K562 (cell line): Measurements from ENCODE around the gene MBD5. TPM values are rescaled to one million over a fixed set of nuclear protein-coding genes. Genes with fewer than 3 reads are reported as not detected.

Source experiments
- ATAC-seq: fragments of 200-7000 bp; cut with Tn5 transposase; 3 replicates; pipeline ENCODE4 v1.9.1; 2020; ENCODE audit warnings: moderate library complexity
- BruUV-seq: library from RNA; stranded (reverse); fragments of 400-500 nt; replicated peaks from 2 replicates; lab custom pipeline; 2021; lab: Mats Ljungman, UMichigan
- CTCF ChIA-PET: fragments of 300-600 bp; formaldehyde crosslinking; extraction: SDS; loops from one replicate; lab custom pipeline; 2021; ENCODE audit warnings: low intra/inter-chr PET ratio; lab: Yijun Ruan, JAX
- POLR2A ChIA-PET: fragments of 300-600, 350-650 bp; sonication (Branson Sonifier 250); formaldehyde crosslinking; extraction: SDS; loops from one replicate; lab custom pipeline; 2021; ENCODE audit warnings: antibody characterized with exemption, inconsistent platforms; lab: Yijun Ruan, JAX
- DNase-seq, 4 experiments: peaks; one replicate each; pipeline versions ENCODE4 v3.0.0 to v3.0.0-alpha.2; 2011 to 2018; ENCODE audit warnings: low spot score in 3 of 4, mixed read lengths in 3 of 4; ENCODE audit errors: extremely low read depth in 1 of 4
- FAIRE-seq: peaks from 2 replicates; lab custom pipeline; 2011; peaks lifted over from hg19 to GRCh38; lab: Jason Lieb, UNC
- H2AFZ ChIP-seq: 2 replicates; pipeline ENCODE4 v1.6.0; 2011; ENCODE audit warnings: low read depth, low read length, control low read depth, inconsistent platforms
- H3K27ac ChIP-seq: fragments of 200-600 bp; 3 replicates; pipeline ENCODE4 v1.8.0; 2011; ENCODE audit warnings: low read depth, mild to moderate bottlenecking, control low read depth, inconsistent platforms, low read length, moderate library complexity, mixed read lengths; ENCODE audit errors: extremely low read depth
- H3K27me3 ChIP-seq, 2 experiments: fragments of 300-600 bp in 1 of 2; 2 replicates in 1 of 2; 3 replicates in 1 of 2; pipeline versions ENCODE4 v1.6.0 to v1.8.0; 2011; ENCODE audit warnings: inconsistent platforms in 2 of 2, low read length in 2 of 2, mild to moderate bottlenecking in 1 of 2, mixed read lengths in 1 of 2, moderate library complexity in 1 of 2; ENCODE audit not compliant: control insufficient read depth in 2 of 2, insufficient read depth in 2 of 2
- H3K36me3 ChIP-seq: fragments of 300-600 bp; 3 replicates; pipeline ENCODE4 v1.8.0; 2011; ENCODE audit warnings: mild to moderate bottlenecking, low read length, inconsistent platforms; ENCODE audit not compliant: control insufficient read depth, insufficient read depth
- H3K4me1 ChIP-seq, 2 experiments: fragments of 200-600 bp in 1 of 2; replicated peaks in 1 of 2; 2 replicates in 1 of 2; 3 replicates in 1 of 2; pipeline versions ENCODE4 v1.5.1 to v1.8.0; 2011; ENCODE audit warnings: inconsistent platforms in 2 of 2, low read length in 2 of 2, mild to moderate bottlenecking in 1 of 2, mixed read lengths in 1 of 2, moderate library complexity in 1 of 2; ENCODE audit not compliant: control insufficient read depth in 2 of 2, insufficient read depth in 2 of 2
- H3K4me2 ChIP-seq: 2 replicates; pipeline ENCODE4 v1.6.1; 2011; ENCODE audit warnings: low read length, control low read depth, inconsistent platforms, mixed read lengths; ENCODE audit not compliant: insufficient read depth
- H3K4me3 ChIP-seq: fragments of 200-600 bp; sonication (generic), shearing (Covaris generic); 2 replicates; pipeline ENCODE4 v1.5.1; 2016; ENCODE audit warnings: control low read depth, inconsistent platforms
- H3K79me2 ChIP-seq: fragments of 200-600 bp; 3 replicates; pipeline ENCODE4 v1.8.0; 2011; ENCODE audit warnings: low read length, inconsistent platforms; ENCODE audit not compliant: control insufficient read depth, insufficient read depth
- H3K9ac ChIP-seq, 2 experiments: 2 replicates each; pipeline versions ENCODE4 v1.6.0 to v1.6.1; 2011; ENCODE audit warnings: low read depth in 2 of 2, low read length in 2 of 2, control low read depth in 1 of 2, inconsistent platforms in 1 of 2, mild to moderate bottlenecking in 1 of 2, mixed read lengths in 1 of 2; ENCODE audit not compliant: insufficient read depth in 1 of 2
- H3K9me1 ChIP-seq: one replicate; pipeline ENCODE4 v1.6.0; 2011; ENCODE audit warnings: inconsistent platforms, mild to moderate bottlenecking, low read length, moderate library complexity; ENCODE audit not compliant: control insufficient read depth, insufficient read depth
- H3K9me3 ChIP-seq: replicated peaks from 2 replicates; pipeline ENCODE4 v1.5.1; 2011; ENCODE audit warnings: low read depth, low read length, inconsistent platforms; ENCODE audit not compliant: control insufficient read depth, insufficient read depth
- H4K20me1 ChIP-seq: replicated peaks from 2 replicates; pipeline ENCODE4 v1.6.1; 2011; ENCODE audit warnings: low read length, inconsistent platforms, mixed read lengths; ENCODE audit not compliant: control insufficient read depth, insufficient read depth
- ADNP ChIP-seq: fragments of 200-800 bp; sonication (Bioruptor generic); IDR thresholded peaks from 2 replicates; pipeline ENCODE4 v1.6.1; 2016; ENCODE audit warnings: missing genetic modification characterization, missing compliant biosample characterization
- CCAR2 ChIP-seq: fragments of 200-400 bp; formaldehyde crosslinking; IDR thresholded peaks from 2 replicates; pipeline ENCODE4 v1.6.1; 2017; ENCODE audit warnings: mild to moderate bottlenecking, low read depth, low read length
- CTBP1 ChIP-seq: fragments of 450-650 bp; IDR thresholded peaks from 2 replicates; pipeline ENCODE4 v1.6.1; 2016; ENCODE audit warnings: borderline replicate concordance
- HEY1 ChIP-seq: fragments of 250-450 bp; sonication (Bioruptor Pico); IDR thresholded peaks from 2 replicates; pipeline ENCODE4 v1.5.0; 2020; ENCODE audit warnings: mild to moderate bottlenecking, moderate library complexity, borderline replicate concordance
- HLTF ChIP-seq: fragments of 450-650 bp; IDR thresholded peaks from 2 replicates; pipeline ENCODE4 v1.6.1; 2016
- MEF2D ChIP-seq: conservative IDR thresholded peaks from 2 replicates; pipeline ENCODE4 v1.6.1; 2016; ENCODE audit warnings: low read depth, missing genetic modification characterization, missing compliant biosample characterization
- MEIS2 ChIP-seq: fragments of 450-650 bp; IDR thresholded peaks from 2 replicates; pipeline ENCODE4 v1.6.1; 2014; ENCODE audit warnings: mild to moderate bottlenecking; ENCODE audit not compliant: partially characterized antibody
- PCBP1 ChIP-seq: fragments of 200-400 bp; formaldehyde crosslinking; IDR thresholded peaks from 2 replicates; pipeline ENCODE4 v1.6.1; 2018; ENCODE audit warnings: mild to moderate bottlenecking, low read depth, low read length; ENCODE audit not compliant: poor library complexity, severe bottlenecking
- PREB ChIP-seq: sonication (generic); formaldehyde crosslinking; IDR thresholded peaks from 2 replicates; pipeline ENCODE4 v1.8.1; 2023; ENCODE audit warnings: mild to moderate bottlenecking, missing genetic modification reagents
- SAFB ChIP-seq: fragments of 200-400 bp; formaldehyde crosslinking; IDR thresholded peaks from 2 replicates; pipeline ENCODE4 v1.6.1; 2017; ENCODE audit warnings: low read depth, low read length, borderline replicate concordance
- SIN3A ChIP-seq, 2 experiments: fragments of 150-350 bp in 1 of 2; IDR thresholded peaks; 2 replicates each; pipeline ENCODE4 v1.6.1; 2011 to 2016; ENCODE audit warnings: borderline replicate concordance in 2 of 2, low read depth in 2 of 2, low read length in 2 of 2, mild to moderate bottlenecking in 2 of 2, moderate library complexity in 2 of 2; ENCODE audit not compliant: control insufficient read depth in 1 of 2
- SRSF1 ChIP-seq: fragments of 200-400 bp; formaldehyde crosslinking; IDR thresholded peaks from 2 replicates; pipeline ENCODE4 v1.6.1; 2017; ENCODE audit warnings: mild to moderate bottlenecking, low read depth, low read length, moderate library complexity
- VEZF1 ChIP-seq: fragments of 200-800 bp; sonication (Bioruptor generic); IDR thresholded peaks from 2 replicates; pipeline ENCODE4 v1.6.1; 2017; ENCODE audit warnings: missing genetic modification characterization, missing compliant biosample characterization
- ZFP1 ChIP-seq: fragments of 450-650 bp; formaldehyde crosslinking; IDR thresholded peaks from 2 replicates; pipeline ENCODE4 v1.4.0; 2020; ENCODE audit warnings: mild to moderate bottlenecking, mixed read lengths
- ZNF174 ChIP-seq: fragments of 250-450 bp; sonication (Bioruptor Pico); IDR thresholded peaks from 2 replicates; pipeline ENCODE4 v1.4.0; 2020; ENCODE audit warnings: mild to moderate bottlenecking
- ZNF398 ChIP-seq: fragments of 250-450 bp; sonication (Bioruptor Pico); IDR thresholded peaks from 2 replicates; pipeline ENCODE4 v1.8.0; 2021; ENCODE audit warnings: moderate library complexity, mild to moderate bottlenecking, inconsistent platforms
- ZNF695 ChIP-seq: fragments of 450-650 bp; formaldehyde crosslinking; IDR thresholded peaks from 2 replicates; pipeline ENCODE4 v1.4.0; 2020; ENCODE audit warnings: mild to moderate bottlenecking, moderate library complexity
- WGBS: fragments of 100-300 bp; shearing (Covaris generic); methylation state at CpG from one replicate; pipeline ENCODE4 v1.1.6; 2016; ENCODE audit warnings: low coverage, mixed read lengths; ENCODE audit not compliant: insufficient coverage; ENCODE audit errors: missing lambda C conversion rate; 5-methylcytosine and 5-hydroxymethylcytosine counted together
- in situ Hi-C: fragments of 300-500 bp; cut with MboI; formaldehyde crosslinking; loops from 4 replicates; pipeline ENCODE4 v1.15.0; 2018; ENCODE audit warnings: inconsistent platforms, mixed read lengths
- intact Hi-C: fragments of 100-400 bp; cut with micrococcal nuclease; formaldehyde crosslinking; loops from 2 replicates; pipeline ENCODE4 v1.14.2; 2022
- polyA plus RNA-seq, 8 experiments: library from polyadenylated mRNA; depleted of rRNA in 4 of 8; stranded (reverse) in 5 of 8; unstranded in 3 of 8; fragments of >200 nt; fragmentation: Nextera tagmentation in 2 of 8; fragmentation: Illumina TruSeq in 1 of 8; extraction: Ambion mirVana in 2 of 8; extraction: Trizol in 1 of 8; gene quantifications; 2 replicates each; pipeline versions ENCODE4 v1.2.1 to v1.2.3, GENCODE V29; 2011 to 2014; ENCODE audit warnings: inconsistent platforms in 1 of 8, missing spikeins in 1 of 8
- total RNA-seq, 7 experiments: library from RNA; depleted of rRNA in 6 of 7; stranded (reverse); fragments of >200 nt in 6 of 7; fragmentation: Illumina TruSeq in 2 of 7; extraction: Trizol in 2 of 7; gene quantifications; 2 replicates each; pipeline versions ENCODE4 v1.2.1 to v1.2.3, GENCODE V29; 2011 to 2021; ENCODE audit warnings: low replicate concordance in 1 of 7
- TF ChIP-seq, protein P1 (sequence below), 2 experiments: fragments of 250-450 bp in 1 of 2; fragments of 450-650 bp in 1 of 2; sonication (Bioruptor Pico) in 1 of 2; IDR thresholded peaks; 2 replicates each; pipeline versions ENCODE4 v1.6.1 to v1.8.0; 2016 to 2021; ENCODE audit warnings: mild to moderate bottlenecking in 2 of 2, moderate library complexity in 2 of 2, missing compliant biosample characterization in 1 of 2, missing genetic modification characterization in 1 of 2

Gene MBD5
- total and polyA plus RNA-seq, 9 of the 15 experiments (the other 6 are each of a cell fraction or from before 2014, with no cell fraction given): 3.4 to 14.5 (median 9.0) TPM

DNA sequence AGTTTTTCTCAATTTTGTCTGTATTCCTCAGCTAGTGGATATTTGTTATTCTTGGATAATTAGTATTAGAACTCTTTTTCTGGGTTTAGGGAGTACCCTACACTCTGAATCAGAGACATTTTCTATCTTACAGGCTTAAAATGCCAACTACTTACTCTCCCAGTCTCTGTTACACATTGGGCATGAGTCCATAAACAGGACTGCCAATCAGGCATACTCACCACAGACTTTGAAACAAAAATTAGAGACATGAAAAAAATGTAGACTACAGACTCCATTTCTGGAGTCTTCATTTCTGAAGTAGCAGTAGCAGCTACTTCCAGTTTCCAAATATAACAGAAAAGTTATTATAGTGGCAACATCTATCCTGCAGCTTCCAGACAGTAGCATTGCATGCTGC is 279.7 kb downstream of the MBD5 start (continued):
- TF ChIP-seq, protein P1, sequence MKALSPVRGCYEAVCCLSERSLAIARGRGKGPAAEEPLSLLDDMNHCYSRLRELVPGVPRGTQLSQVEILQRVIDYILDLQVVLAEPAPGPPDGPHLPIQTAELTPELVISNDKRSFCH (CRISPR knock-in tag; IDR thresholded peaks at IDR 0.05): no peak
- TF ChIP-seq, protein P1 (tag; IDR thresholded peaks at IDR 0.05): no peak
- TF ChIP-seq ADNP (tag) (no peak), CTBP1 (no peak), SRSF1 (no peak), PREB (CRISPR knock-in tag) (no peak), ZNF695 (CRISPR knock-in tag) (no peak), PCBP1 (no peak), SAFB (no peak)
- TF ChIP-seq, all 486 proteins: peak for 0

DNA sequence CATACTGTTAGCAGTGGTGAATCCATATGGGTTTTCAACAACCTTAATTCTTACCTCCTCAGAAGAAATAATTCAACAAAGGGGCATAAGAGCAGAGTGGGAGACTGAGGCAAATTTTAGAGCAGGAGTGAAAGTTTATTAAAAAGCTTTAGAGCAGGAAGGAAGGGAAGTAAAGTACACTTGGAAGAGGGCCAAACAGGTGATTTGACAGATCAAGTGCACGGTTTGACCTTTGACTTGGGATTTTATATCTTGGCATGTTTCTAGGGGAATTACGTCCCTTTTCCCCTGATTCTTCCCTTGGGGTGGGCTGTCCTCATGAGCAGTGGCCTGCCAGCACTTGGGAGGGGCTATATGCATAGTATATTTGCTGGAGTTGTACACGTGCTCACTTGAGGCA is 280.5 kb downstream of the MBD5 start:
- Histone ChIP-seq H3K36me3 (no peaks in the 10 kb centered on the region), H3K27me3 (no peaks in the 10 kb centered on the region), H2AFZ (no peak overlapping the region), H3K9ac (no peak overlapping the region), H3K27ac (no peak overlapping the region), H3K79me2 (no peaks in the 10 kb centered on the region), H3K4me2 (no peak overlapping the region), H3K9me3 (no peaks in the 10 kb centered on the region), H3K9me1 (no peaks in the 10 kb centered on the region), H3K4me1 (no peaks in the 10 kb centered on the region), H3K4me3 (no peak overlapping the region), H4K20me1 (no peaks in the 10 kb centered on the region)
- POLR2A ChIA-PET: no interaction called here
- WGBS: 0% methylated on average over 3 of the region's 3 CpGs
- DNase-seq: no peak
- CTCF ChIA-PET: no interaction called here
- ATAC-seq: no peak
- BruUV-seq: no TSS peak
- no peak for FAIRE-seq
- in situ Hi-C loops: no loop called here
- intact Hi-C loops: no loop called here
- no peak for TF ChIP-seq MEIS2
- no peak for TF ChIP-seq CCAR2
- TF ChIP-seq HLTF: no peak
- no peak for TF ChIP-seq HEY1 (CRISPR knock-in tag)
- no peak for TF ChIP-seq MEF2D (tag)
- TF ChIP-seq ZNF174: no peak
- TF ChIP-seq SIN3A (IDR thresholded peaks at IDR 0.05; ENCODE audit: borderline replicate concordance in 2 of 2, control insufficient read depth in 1 of 2, low read depth in 2 of 2, low read length in 2 of 2): no peak
- no peak for TF ChIP-seq ZFP1 (CRISPR knock-in tag)
- no peak for TF ChIP-seq ZNF398 (CRISPR knock-in tag)
- TF ChIP-seq VEZF1 (CRISPR knock-in tag): no peak
